ENCODE results near the gene VPS50.

The VPS50 gene

DNA sequence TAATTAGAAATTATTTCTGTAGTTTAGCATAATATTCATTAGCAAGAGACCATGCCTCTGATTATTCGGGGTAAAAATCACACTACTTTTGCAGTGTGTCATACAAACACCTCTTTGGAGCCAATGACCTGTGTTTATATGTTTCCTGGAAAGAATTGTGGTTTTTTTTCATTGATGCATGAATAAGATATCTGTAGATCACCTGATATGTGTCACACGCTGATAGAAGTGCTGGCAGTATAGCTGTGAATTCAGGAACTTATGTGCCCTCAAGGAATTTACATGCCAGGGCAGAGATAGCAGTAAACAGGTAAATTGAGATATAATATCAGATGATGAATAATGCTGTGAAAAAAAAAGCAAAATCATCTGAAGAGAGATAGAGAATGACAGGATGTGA lies 118.2 kb downstream of the VPS50 start:
- DNase-seq (ENCODE audit: low read depth), result no peak
- TF ChIP-seq, protein P1, sequence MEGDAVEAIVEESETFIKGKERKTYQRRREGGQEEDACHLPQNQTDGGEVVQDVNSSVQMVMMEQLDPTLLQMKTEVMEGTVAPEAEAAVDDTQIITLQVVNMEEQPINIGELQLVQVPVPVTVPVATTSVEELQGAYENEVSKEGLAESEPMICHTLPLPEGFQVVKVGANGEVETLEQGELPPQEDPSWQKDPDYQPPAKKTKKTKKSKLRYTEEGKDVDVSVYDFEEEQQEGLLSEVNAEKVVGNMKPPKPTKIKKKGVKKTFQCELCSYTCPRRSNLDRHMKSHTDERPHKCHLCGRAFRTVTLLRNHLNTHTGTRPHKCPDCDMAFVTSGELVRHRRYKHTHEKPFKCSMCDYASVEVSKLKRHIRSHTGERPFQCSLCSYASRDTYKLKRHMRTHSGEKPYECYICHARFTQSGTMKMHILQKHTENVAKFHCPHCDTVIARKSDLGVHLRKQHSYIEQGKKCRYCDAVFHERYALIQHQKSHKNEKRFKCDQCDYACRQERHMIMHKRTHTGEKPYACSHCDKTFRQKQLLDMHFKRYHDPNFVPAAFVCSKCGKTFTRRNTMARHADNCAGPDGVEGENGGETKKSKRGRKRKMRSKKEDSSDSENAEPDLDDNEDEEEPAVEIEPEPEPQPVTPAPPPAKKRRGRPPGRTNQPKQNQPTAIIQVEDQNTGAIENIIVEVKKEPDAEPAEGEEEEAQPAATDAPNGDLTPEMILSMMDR (IDR thresholded peaks at IDR 0.05; ENCODE audit: low read length, missing control alignments), result no peak
- no peak overlapping the region for H3K4me3 ChIP-seq (replicated peaks; ENCODE audit: low read depth, low read length)

DNA sequence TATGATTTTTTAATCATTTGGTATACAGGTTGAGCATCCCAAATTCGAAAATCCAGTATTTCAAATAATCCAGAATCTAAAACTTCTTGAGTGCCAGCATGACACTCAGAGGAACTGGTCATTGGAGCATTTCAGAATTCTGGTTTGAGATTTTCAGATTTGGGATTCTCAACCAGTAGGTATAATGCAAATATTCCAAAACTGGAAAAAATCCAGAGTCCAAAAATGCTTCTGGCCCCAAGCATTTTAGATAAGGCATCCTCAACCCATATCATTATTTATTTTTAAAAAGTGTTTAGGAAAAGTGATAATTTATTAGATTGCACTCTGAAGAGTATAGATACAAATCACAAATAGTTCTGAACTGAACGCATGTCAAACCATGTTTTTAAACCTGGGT lies 120.7 kb downstream of the VPS50 start:
- TF ChIP-seq, protein P1 (IDR thresholded peaks at IDR 0.05; ENCODE audit: low read length, missing control alignments), result no peak
- no peak for DNase-seq (ENCODE audit: low read depth)
- H3K4me3 ChIP-seq (replicated peaks; ENCODE audit: low read depth, low read length), result no peak overlapping the region

DNA sequence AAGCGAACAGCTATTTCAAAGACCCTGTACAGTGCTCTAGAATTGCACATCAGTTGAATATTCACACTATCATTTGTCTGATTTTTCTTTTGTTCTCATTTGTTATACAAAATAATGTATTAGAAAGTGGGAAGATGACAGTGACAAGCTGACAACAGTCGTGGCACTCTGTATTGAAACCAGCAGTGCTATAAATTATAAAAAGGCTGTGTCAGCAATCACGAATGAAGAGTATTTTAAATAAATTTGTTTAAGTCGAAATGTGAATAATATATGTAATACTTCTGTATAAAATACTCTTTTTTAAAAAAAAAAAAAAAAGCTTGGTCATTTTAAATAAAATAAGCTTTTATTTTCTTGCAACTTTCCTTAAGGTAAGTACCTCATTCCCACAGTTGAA lies 122.6 kb downstream of the VPS50 start:
- TF ChIP-seq, protein P1 (IDR thresholded peaks at IDR 0.05; ENCODE audit: low read length, missing control alignments), result no peak
- no peak overlapping the region for H3K4me3 ChIP-seq (replicated peaks; ENCODE audit: low read depth, low read length)
- DNase-seq (ENCODE audit: low read depth), result no peak

DNA sequence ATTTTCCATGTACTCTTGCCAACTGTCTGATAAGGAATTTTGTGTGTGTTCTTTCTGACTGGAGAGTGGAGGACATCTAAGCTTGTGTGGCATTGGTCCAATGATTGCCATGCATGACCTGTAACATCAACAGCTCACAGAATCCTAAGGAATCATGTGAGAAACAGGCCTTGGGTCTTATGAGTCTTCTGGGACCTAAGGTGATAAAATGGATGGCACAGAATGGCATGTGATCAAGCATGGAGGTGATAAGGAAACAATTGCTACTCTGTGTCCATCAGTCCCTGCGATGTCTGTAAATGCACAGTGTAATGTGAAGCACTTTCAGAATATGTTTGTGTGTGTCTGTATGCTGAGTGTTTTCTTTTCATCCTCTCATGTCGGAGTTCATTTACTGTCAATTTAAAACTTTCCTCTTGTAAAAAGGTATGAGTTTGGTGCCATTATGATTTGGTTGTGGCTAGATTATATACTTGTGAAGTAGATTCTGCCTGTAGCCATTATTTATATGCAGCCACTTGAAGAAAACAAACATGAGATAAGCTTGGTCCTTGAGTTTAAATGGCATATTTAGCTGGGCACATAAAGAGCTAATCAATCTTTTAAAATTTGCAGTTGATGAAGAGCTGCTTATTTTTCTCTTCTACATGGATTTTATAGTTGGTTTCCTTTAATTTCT lies 127.5 kb downstream of the VPS50 start:
- DNase-seq (ENCODE audit: low read depth), result no peak
- H3K4me3 ChIP-seq (replicated peaks; ENCODE audit: low read depth, low read length), result no peak overlapping the region
- TF ChIP-seq, protein P1 (IDR thresholded peaks at IDR 0.05; ENCODE audit: low read length, missing control alignments), result no peak

DNA sequence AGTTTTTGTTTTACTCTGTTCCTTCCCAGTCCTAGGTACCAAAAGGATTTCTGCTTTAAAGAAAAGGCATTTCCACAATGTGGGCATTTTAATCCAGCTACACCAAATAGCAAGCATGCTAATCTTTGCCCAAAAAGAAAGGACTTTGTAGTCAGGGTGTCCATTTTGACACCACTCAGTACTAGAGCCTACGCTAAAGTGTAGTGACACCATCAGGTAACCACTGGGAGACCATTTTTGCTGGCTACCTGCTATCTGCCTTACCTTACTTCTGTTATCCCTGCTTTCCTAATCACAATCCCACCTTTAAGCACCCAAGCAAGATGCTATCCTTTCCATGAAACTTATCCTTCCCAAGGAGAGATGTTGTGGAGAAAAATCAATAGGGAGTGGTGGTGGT lies 129.7 kb downstream of the VPS50 start:
- TF ChIP-seq, protein P1 (IDR thresholded peaks at IDR 0.05; ENCODE audit: low read length, missing control alignments), result no peak
- no peak for DNase-seq (ENCODE audit: low read depth)

DNA sequence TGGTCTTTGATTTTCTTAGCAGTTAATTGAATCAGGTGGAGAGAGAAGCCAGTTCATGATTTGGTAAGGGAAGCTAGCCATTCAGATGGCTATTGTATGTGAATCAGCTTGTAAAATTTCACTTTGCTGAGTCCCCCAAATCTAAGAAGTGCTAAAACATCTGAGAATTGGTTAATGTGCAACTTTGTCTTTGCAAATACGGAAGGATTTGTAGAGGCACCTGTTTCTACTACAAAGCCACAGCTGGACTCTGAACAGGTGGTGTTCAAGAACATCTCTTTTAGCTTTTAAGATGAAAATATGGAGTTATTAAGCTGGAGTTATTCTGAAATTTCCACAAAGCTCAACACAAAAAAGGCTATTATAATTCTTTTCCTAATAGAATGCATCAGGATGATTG lies 132.6 kb downstream of the VPS50 start:
- TF ChIP-seq, protein P1 (IDR thresholded peaks at IDR 0.05; ENCODE audit: low read length, missing control alignments), result no peak
- DNase-seq (ENCODE audit: low read depth), result no peak
- H3K4me3 ChIP-seq (replicated peaks; ENCODE audit: low read depth, low read length), result no peak overlapping the region

More for the DNA sequence above, 129.7 kb downstream of the VPS50 start:
- no peak overlapping the region for H3K4me3 ChIP-seq (replicated peaks; ENCODE audit: low read depth, low read length)

DNA sequence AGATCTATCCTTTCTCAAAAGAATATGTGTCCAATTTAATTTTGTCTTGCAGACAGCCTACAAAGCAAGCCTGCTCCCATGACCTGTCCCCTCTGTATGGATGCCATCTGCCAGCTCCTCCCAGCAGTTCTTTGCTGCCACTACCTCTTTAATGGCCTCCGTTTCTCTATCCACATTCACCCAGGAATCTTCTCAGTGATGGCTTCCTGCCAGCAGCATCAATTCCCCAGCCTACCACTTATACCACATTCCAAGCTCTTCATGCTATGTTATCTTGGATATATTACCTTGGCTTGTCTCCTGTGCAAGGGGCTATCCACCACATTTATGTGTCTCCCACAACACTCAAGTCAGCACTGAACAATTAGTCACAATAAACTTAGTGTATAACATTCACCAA lies 133.2 kb downstream of the VPS50 start:
- no peak overlapping the region for H3K4me3 ChIP-seq (replicated peaks; ENCODE audit: low read depth, low read length)
- DNase-seq (ENCODE audit: low read depth), result no peak
- TF ChIP-seq, protein P1 (IDR thresholded peaks at IDR 0.05; ENCODE audit: low read length, missing control alignments), result no peak
